DND-41 (cell line): ENCODE results near the gene CDK19.

ENCODE experiments used
- EZH2 ChIP-seq: IDR thresholded peaks from 3 replicates; pipeline ENCODE4 v1.6.1; 2012; ENCODE audit warnings: borderline replicate concordance, low read depth, mild to moderate bottlenecking, moderate library complexity, low read length, inconsistent platforms; ENCODE audit not compliant: severe bottlenecking
- TF ChIP-seq, protein P1 (sequence below): IDR thresholded peaks from 2 replicates; pipeline ENCODE4 v1.5.1; 2012; ENCODE audit warnings: borderline replicate concordance, low read length, moderate library complexity, mild to moderate bottlenecking; ENCODE audit not compliant: poor library complexity, severe bottlenecking; ENCODE audit errors: extremely low read depth

- TF ChIP-seq, protein P1, sequence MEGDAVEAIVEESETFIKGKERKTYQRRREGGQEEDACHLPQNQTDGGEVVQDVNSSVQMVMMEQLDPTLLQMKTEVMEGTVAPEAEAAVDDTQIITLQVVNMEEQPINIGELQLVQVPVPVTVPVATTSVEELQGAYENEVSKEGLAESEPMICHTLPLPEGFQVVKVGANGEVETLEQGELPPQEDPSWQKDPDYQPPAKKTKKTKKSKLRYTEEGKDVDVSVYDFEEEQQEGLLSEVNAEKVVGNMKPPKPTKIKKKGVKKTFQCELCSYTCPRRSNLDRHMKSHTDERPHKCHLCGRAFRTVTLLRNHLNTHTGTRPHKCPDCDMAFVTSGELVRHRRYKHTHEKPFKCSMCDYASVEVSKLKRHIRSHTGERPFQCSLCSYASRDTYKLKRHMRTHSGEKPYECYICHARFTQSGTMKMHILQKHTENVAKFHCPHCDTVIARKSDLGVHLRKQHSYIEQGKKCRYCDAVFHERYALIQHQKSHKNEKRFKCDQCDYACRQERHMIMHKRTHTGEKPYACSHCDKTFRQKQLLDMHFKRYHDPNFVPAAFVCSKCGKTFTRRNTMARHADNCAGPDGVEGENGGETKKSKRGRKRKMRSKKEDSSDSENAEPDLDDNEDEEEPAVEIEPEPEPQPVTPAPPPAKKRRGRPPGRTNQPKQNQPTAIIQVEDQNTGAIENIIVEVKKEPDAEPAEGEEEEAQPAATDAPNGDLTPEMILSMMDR = no peak
- TF ChIP-seq EZH2 = no peak
Observed at GRCh38 chr6:110590821-110591351, 224.4 kb downstream of the CDK19 start.
